Small intestine (tissue), 7 donors: ENCODE results near the gene RSPH1. TPM values are rescaled to one million over a fixed set of nuclear protein-coding genes. Genes with fewer than 3 reads are reported as not detected.
A peak's percentile ranks its signal among the peaks of the same experiment; 100 is the strongest.

ENCODE experiments used
- DNase-seq, 2 donors: peaks; one replicate each; pipeline versions ENCODE4 v3.0.0 to v3.0.0-alpha.2; 2013
- FAIRE-seq: peaks from 2 replicates; lab custom pipeline; 2012; peaks lifted over from hg19 to GRCh38; lab: Jason Lieb, UNC
- H3K27ac ChIP-seq, 3 donors: one replicate each; pipeline ENCODE4 v1.5.1; 2013; ENCODE audit warnings: low read length in 2 of 3, mild to moderate bottlenecking in 2 of 3, control low read depth in 1 of 3, inconsistent platforms in 1 of 3, low read depth in 1 of 3, moderate library complexity in 1 of 3
- H3K27me3 ChIP-seq, 3 donors: one replicate each; pipeline ENCODE4 v1.6.1; 2013; ENCODE audit warnings: low read length in 3 of 3, inconsistent platforms in 1 of 3; ENCODE audit not compliant: control insufficient read depth in 3 of 3, insufficient read depth in 3 of 3
- H3K36me3 ChIP-seq, 3 donors: one replicate each; pipeline ENCODE4 v1.6.1; 2013; ENCODE audit warnings: low read length in 3 of 3, inconsistent platforms in 1 of 3, low read depth in 1 of 3, mild to moderate bottlenecking in 1 of 3, moderate library complexity in 1 of 3; ENCODE audit not compliant: control insufficient read depth in 3 of 3, insufficient read depth in 2 of 3
- H3K4me1 ChIP-seq, 3 donors: one replicate each; pipeline ENCODE4 v1.6.1; 2013; ENCODE audit warnings: low read length in 2 of 3, inconsistent platforms in 1 of 3, low read depth in 1 of 3, mild to moderate bottlenecking in 1 of 3, moderate library complexity in 1 of 3; ENCODE audit not compliant: control insufficient read depth in 3 of 3, insufficient read depth in 2 of 3
- H3K4me3 ChIP-seq, 3 donors: one replicate each; pipeline ENCODE4 v1.5.1; 2013; ENCODE audit warnings: low read length in 3 of 3, control low read depth in 1 of 3, inconsistent platforms in 1 of 3, low read depth in 1 of 3, mild to moderate bottlenecking in 1 of 3, moderate library complexity in 1 of 3
- H3K9me3 ChIP-seq, 2 donors: one replicate each; pipeline ENCODE4 v1.6.1; 2013; ENCODE audit warnings: low read depth in 1 of 2, low read length in 1 of 2; ENCODE audit not compliant: control insufficient read depth in 2 of 2, insufficient read depth in 1 of 2
- WGBS, 3 donors: extraction: QIAGEN DNeasy Blood & Tissue Kit; methylation state at CpG; one replicate each; pipeline ENCODE4 v1.1.7; 2013; 5-methylcytosine and 5-hydroxymethylcytosine counted together
- polyA plus RNA-seq, 4 donors: library from polyadenylated mRNA; stranded (reverse) in 3 of 4; unstranded in 1 of 4; fragments of 200-250 nt in 3 of 4; fragments of 120-200 nt in 1 of 4; gene quantifications; one replicate each; pipeline versions ENCODE4 v1.2.1 to v1.2.3, GENCODE V29; 2013
- donor health status: healthy with polysubstance abuse.
- donor health status: control.
- donor health status: control.
- donor health status: Bipolar disorder and iron deficiency.
- donor health status: healthy.

Gene RSPH1
- polyA plus RNA-seq, 4 donors = 3.8 to 14.1 (median 7.8) TPM

DNA sequence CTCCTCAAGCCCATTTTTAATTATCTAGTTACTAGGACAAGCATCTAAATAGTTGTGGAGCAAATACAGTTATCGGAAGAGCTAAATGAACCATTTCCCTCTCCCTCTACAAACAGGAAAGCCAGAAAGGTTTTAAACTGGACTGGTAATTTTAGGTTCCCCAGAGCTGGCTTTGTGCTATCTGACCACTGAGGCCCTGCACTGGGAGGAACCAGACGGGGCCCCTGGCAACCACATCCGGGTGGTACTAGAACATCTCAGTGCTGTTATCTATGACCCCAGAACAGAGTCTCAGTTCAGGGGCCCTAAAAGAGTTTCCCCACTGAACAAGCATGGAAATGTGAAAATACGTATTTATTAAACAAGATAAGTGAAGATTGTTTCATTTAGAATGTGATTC, 7.7 kb upstream of the RSPH1 start:
- Histone ChIP-seq H3K4me1 (peaks cover 0 to 8% (median 0%) of the 10 kb centered on the region in 3 donors), H3K27me3 (no peaks in the 10 kb centered on the region), H3K36me3 (no peaks in the 10 kb centered on the region), H3K27ac (no peak overlapping the region), H3K9me3 (no peaks in the 10 kb centered on the region), H3K4me3 (no peak overlapping the region)
- DNase-seq (no peak), FAIRE-seq (no peak)
- 73 to 87% (median 80%) methylated on average over 4 of the region's 4 CpGs for WGBS, 3 donors

DNA sequence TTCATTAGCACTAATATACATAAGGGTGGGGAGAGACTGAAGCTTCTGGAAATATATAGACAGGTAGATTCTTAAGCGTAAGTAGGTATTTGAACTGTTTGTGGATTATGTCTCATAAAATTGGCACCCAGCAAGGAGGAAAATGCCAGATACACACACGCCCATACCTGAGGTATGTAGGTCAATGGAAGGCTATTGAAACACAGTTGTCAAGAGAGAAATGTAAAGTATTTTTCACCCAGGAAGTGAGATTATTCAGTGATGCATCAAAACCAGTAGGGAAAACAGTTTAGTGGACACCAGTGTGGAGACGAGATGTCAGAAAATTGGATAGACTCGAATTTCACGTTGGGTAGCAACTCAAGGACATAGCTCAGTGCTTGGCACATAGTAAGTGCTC, 4.7 kb upstream of the RSPH1 start:
- no peak for FAIRE-seq
- 70 to 86% (median 76%) methylated on average over 5 of the region's 5 CpGs for WGBS, 3 donors

DNA sequence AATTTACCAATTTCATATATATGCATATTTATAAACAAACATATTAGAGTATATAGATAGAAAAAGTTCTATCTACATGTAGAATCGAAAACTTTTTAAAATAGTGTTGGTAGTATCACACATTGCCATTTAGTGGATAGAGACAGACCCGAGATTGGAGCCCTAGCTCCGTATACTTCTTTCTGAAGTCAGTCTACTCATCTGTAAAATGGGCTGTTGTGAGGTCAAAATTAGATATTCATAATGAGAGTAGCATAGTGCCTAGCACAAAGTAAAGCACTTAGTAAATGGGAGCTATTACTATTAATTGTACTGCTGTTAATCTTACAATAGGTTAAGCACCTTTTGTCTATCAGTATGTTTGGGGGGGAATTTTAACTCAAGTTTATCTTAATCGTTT, 4.2 kb upstream of the RSPH1 start:
- Histone ChIP-seq H3K27ac (no peak overlapping the region), H3K4me1 (peaks cover 0 to 16% (median 2%) of the 10 kb centered on the region in 3 donors), H3K9me3 (no peaks in the 10 kb centered on the region), H3K36me3 (no peaks in the 10 kb centered on the region), H3K27me3 (no peaks in the 10 kb centered on the region), H3K4me3 (no peak overlapping the region)
- DNase-seq = no peak
- no peak for FAIRE-seq
- 83 to 90% (median 84%) methylated on average over 4 of the region's 4 CpGs for WGBS, 3 donors

More for the DNA sequence above, 4.7 kb upstream of the RSPH1 start:
- Histone ChIP-seq H3K4me3 (no peak overlapping the region), H3K27me3 (no peaks in the 10 kb centered on the region), H3K36me3 (no peaks in the 10 kb centered on the region), H3K9me3 (no peaks in the 10 kb centered on the region), H3K4me1 (peaks cover 0 to 12% (median 2%) of the 10 kb centered on the region in 3 donors), H3K27ac (no peak overlapping the region)
- no peak for DNase-seq

DNA sequence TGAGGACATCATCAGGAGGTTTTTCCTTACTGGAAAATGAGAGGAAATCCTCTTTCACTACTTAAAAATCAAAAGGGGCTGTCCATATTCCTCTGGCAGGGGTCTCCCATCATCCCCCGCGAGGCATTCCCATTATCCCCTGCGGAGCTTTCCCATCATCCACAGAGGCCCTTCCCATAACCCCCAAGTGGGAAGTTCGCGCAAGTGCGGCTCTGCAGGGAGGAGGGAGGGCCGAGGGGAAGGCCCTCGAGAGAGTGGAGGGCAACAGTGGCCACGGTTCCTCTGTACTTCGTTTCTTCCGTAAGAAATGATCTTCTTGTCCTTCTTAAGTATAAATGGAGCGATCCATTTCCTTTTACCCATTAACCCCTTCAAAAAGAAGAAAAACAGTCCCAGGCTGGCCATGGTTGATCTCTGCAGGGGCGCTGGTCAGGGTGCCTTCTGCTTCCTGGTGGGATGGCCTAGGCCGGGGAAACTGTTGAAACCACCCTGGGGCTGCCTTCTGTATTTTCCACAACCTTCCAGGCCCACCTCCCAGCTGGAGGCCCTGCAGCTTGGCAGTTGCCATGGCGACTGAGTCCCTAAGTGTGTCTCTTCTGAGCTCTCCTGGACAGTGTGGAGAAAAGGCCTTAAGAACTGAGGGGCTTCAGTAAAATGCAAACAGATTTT, 3.6 kb upstream of the RSPH1 start:
- no peaks in the 10 kb centered on the region for H3K27me3 ChIP-seq
- H3K4me1 ChIP-seq = peaks cover 0 to 21% (median 2%) of the 10 kb centered on the region in 3 donors
- H3K36me3 ChIP-seq = no peaks in the 10 kb centered on the region
- H3K4me3 ChIP-seq = no peak overlapping the region
- no peak overlapping the region for H3K27ac ChIP-seq
- DNase-seq = no peak
- no peak for FAIRE-seq
- 82 to 94% (median 93%) methylated on average over 15 of the region's 15 CpGs for WGBS, 3 donors
- no peaks in the 10 kb centered on the region for H3K9me3 ChIP-seq

DNA sequence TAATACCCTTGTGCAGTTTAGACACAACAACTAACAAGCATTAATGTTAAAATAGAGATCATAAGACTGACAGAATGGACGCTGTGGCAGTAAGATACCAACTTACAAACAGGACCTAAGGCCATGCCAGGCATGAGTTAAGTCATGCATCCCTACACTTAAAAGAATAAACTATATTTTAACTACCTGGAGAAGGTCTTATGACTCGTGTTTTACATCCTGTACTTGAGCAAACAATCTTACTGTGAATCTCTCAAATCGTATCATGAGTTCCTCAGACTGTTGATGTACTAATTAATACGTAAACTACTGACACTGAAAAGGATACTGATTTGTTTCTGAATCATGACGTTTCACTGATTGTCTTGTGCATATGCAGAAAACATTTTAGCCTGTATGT, 2.0 kb upstream of the RSPH1 start:
- H3K4me3 ChIP-seq = no peak overlapping the region
- H3K27me3 ChIP-seq = no peaks in the 10 kb centered on the region
- H3K4me1 ChIP-seq = peaks cover 2 to 28% (median 5%) of the 10 kb centered on the region in 3 donors
- DNase-seq = no peak
- no peak overlapping the region for H3K27ac ChIP-seq
- no peaks in the 10 kb centered on the region for H3K9me3 ChIP-seq
- H3K36me3 ChIP-seq = no peaks in the 10 kb centered on the region
- no peak for FAIRE-seq
- 68 to 80% (median 71%) methylated on average over 5 of the region's 5 CpGs for WGBS, 3 donors

DNA sequence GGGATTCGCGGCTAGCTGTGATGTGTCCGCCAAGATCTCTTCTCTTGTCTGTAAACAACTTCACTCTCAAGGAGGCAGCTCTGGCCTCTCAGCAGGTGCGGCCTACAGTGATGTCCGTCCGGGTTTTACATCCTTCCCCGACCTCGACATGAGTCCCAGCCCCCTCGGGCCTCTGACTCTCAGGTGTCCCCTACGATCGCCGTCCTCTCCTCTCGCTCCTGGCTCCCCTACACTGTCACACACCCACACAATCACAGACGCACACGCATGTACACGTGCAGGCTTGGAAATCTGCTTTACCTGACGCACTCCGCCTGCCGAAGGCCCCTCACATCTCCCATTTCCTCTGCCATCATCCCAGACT, 797 bp upstream of the RSPH1 start:
- H3K27ac ChIP-seq = peak overlapping the region; percentile 71 to 88 (median 88)
- peak overlapping the region; percentile 20 to 71 (median 64) for H3K4me3 ChIP-seq
- 9 to 18% (median 15%) methylated on average over 19 of the region's 19 CpGs for WGBS, 3 donors
- H3K9me3 ChIP-seq = no peaks in the 10 kb centered on the region
- no peak for FAIRE-seq
- DNase-seq = peak in 1 of 2 donors; percentile 70
- H3K27me3 ChIP-seq = no peaks in the 10 kb centered on the region
- H3K36me3 ChIP-seq = no peaks in the 10 kb centered on the region
- peaks cover 2 to 40% (median 8%) of the 10 kb centered on the region in 3 donors for H3K4me1 ChIP-seq

DNA sequence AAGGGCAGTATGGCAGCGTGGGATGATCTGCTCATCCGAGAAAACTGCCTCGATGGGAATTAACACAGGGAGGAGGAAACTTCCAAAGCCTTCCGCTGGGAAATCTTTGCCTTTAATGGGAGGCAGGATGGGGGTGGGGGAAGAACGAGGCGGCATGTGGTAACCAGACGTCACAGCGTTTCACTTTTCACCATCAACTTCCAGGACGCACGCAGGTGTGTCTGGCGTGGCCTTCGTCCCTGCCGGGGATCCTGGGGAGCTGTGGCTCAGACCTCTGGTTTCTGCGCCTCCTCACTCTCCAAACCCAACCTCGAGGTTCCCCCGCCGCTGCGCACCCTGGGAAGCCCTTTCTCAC, 282 bp downstream of the RSPH1 start:
- WGBS, 3 donors = 0 to 3% (median 2%) methylated on average over 17 to 18 of the region's 18 CpGs
- Histone ChIP-seq H3K27me3 (no peaks in the 10 kb centered on the region), H3K4me1 (peaks cover 6 to 49% (median 8%) of the 10 kb centered on the region in 3 donors), H3K36me3 (no peaks in the 10 kb centered on the region), H3K4me3 (peak overlapping the region; percentile 33 to 55 (median 52)), H3K27ac (peak overlapping the region; percentile 80 to 91 (median 86)), H3K9me3 (no peaks in the 10 kb centered on the region)
- FAIRE-seq (no peak), DNase-seq (peak in 1 of 2 donors; percentile 87)

DNA sequence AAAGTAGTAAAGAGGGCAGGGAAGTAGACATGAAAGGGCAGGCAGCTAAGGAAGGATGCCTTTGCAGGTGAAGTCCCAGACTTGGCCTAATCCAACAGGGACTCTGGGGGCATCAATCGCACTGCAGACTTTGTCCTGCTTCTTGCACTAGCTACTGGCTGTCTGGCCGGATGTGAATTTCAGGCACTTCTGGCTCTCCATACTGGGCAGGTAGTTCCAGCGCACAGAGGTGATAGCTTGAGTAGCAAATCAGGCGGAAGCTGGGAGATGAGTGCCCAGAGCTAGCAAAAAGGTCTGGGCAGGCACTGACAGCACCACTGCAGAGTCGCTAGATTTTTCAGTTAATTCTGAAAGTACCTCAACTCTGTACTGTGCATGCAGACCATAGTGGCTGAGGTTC, 997 bp downstream of the RSPH1 start:
- FAIRE-seq = no peak
- peak; percentile 31 to 48 for DNase-seq
- Histone ChIP-seq H3K27me3 (no peaks in the 10 kb centered on the region), H3K27ac (peak overlapping the region; percentile 80 to 91 (median 86)), H3K4me1 (peaks cover 6 to 56% (median 8%) of the 10 kb centered on the region in 3 donors), H3K36me3 (no peaks in the 10 kb centered on the region), H3K9me3 (no peaks in the 10 kb centered on the region), H3K4me3 (peak overlapping the region in 2 of 3 donors; percentile 52 to 55)
- WGBS, 3 donors = 40 to 76% (median 46%) methylated on average over 5 of the region's 5 CpGs
